ENCODE data around the gene FLNB. TPM values are rescaled to one million over a fixed set of nuclear protein-coding genes. Genes with fewer than 3 reads are reported as not detected.

FLNB gene
- total RNA-seq, 1 donor from 2014 or later = 297 TPM

DNA sequence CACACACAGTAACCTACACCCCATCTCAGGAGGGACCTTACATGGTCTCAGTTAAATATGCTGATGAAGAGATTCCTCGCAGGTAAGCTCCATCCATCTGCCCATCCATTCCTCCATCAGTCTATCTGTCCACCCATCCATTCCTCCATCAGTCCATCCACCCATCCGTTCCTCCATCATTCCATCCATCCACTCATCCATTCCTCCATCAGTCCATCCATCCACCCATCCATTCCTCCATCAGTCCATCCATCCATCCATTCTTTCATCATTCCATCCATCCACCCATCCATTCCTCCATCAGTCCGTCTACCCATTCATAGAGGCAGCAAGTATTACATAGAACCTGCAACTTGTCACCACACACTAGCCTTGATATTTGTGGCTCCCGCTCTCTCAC lies 124.6 kb downstream of the FLNB start:
- no peak for DNase-seq (ENCODE audit: low read depth in 2 of 2)

DNA sequence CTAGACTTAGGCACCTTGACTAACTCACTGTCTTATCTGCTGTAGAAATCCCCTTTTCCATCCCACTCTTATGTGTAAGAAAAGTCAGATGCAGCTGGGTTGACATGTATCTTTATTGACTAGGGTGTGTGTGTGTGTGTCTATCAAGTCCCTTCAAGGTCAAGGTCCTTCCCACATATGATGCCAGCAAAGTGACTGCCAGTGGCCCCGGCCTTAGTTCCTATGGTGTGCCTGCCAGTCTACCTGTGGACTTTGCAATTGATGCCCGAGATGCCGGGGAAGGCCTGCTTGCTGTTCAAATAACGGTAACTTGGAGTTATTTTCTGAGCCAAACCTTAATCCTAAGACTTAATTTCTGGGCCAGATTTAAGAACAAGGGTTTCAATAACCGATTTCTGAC lies 126.2 kb downstream of the FLNB start:
- DNase-seq (ENCODE audit: low read depth in 2 of 2) = no peak

DNA sequence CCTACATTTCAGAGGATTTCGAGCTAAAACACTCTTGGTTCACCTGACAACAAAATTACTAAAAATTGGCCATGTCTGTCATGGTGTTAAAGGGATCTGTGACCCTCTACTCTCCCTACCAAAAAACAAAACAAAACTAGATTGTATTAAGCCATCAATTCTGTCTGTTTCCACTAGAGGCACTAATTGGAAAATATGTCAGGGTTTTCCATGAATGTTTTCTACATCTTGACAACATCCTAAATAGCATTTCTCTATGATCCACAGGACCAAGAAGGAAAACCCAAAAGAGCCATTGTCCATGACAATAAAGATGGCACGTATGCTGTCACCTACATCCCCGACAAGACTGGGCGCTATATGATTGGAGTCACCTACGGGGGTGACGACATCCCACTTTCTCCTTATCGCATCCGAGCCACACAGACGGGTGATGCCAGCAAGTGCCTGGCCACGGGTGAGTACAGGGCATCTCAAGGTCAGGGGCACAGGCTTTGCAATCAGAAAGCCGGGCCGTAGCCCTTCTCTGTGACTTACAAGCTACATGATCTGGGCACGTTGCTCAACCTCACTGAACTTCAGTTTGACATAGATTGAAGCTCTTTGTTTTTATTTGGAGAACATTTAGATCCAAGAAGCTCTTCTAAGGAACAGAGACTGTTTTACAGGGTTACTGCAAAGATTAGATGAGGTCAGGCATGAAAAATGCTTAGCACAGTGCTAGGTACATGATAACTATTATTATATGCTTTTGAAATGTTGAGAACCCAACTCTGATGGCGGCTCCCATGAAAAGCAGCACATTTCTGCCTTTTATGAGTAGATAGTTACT lies 127.7 kb downstream of the FLNB start:
- DNase-seq (ENCODE audit: low read depth in 2 of 2) = no peak

DNA sequence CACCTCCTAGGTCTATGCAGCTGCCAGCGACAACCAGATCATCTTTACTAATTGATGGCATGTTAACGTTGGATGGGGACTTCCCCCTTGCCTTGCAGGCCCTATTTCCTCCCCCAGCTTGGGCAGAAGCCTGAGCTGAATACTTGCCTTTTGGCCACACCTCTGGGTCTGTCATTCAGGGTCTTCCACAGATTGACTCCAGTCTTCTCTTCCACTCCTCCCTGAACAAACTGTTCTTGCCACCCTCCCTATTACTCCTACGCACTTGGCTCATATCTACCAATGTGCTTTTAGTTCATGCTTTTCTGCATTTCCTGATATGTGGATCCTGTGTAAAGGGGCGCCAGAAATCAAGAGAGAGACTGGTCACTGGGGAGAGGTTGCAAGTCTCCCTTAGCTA lies 129.1 kb downstream of the FLNB start:
- no peak for DNase-seq (ENCODE audit: low read depth in 2 of 2)

DNA sequence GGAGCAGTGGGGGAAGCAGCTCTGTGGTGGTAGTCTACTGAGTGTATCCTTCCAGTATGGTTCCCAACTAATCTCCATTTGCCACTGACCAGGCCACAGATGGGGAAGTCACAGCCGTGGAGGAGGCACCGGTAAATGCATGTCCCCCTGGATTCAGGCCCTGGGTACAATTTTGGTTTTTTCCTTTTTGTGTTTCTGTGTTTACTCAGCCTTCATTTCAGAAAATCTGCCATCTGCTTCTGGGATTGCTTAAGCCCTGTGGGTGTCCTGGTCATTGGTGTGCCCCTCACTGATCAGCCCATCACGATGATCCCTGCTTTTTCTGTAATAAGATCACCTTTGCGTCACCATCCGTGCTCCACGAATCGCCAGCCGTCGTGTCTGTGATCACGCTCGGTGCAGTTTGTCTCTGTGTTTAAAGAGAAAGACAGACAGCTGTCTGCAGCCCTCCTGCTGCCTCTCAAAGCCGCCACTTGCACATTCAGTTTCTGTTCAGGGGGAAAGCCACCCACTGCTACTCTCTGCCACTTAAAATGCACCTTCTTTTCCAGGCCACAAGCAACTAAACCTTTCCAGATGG lies 133.6 kb downstream of the FLNB start:
- DNase-seq (ENCODE audit: low read depth in 2 of 2) = no peak

DNA sequence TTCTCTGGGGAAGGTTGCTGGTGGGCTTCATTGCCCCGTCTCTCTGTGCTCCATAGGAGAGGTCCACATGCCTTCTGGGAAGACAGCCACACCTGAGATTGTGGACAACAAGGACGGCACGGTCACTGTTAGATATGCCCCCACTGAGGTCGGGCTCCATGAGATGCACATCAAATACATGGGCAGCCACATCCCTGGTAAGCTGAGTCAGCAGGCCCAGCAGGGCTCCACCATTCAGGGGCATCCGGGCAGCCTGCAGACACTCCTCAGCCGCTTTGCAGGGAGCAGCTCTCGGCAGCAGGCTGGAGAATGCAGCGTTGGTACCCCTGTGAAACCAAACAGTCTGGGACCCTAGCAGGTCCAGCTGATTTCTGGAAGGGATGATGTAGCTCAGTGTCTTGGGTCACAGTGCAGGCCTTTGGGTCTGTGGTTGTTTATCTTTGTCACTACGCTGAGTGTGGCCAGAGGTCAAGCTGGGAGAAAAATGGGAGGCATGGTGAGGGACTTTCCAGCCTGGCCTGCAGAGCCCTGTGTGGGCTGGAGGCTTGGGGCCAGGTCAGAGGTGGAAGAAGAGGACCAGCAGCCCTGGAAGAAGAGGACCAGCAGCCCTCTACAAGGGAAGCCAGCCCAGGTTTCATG lies 135.3 kb downstream of the FLNB start:
- DNase-seq (ENCODE audit: low read depth in 2 of 2) = no peak

DNA sequence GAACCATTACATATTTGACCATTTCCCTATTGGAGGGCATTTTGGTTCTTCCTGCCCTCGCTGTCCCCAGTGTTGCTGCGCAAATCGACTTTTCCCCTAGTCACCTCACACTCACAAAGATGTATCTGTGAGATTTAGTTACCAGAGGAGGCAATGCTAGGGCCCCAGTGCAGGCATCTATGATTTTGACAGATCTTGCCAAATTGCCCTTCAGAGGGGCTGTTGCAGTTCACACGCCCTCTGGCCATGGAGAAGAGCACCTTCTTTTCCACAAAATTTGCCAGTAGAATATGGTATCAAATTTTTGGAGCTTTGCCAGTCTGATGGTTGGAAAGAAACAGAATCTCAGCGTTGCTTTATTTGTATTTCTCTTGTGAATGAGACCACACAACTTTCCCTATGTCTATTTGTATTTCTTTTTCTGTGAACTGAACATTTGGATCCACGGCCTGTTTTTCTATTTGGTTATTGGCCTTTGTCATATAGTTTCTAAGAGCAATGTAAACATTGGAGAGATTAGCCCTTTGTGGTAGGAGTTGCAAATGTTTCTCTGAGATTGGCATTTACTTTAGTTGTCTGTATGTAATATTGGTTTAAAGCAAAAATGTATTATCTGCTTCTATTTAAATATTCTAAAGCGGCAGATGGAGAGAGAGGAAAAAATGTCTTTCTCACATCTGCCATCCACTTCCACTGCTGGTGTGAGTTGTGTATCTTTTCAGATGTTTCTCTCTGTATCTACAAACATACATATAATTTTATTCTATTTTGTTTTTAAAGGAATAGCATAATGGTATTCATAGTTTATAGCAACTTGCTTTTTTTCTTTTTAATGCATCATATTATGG lies 136.5 kb downstream of the FLNB start:
- no peak for DNase-seq (ENCODE audit: low read depth in 2 of 2)

DNA sequence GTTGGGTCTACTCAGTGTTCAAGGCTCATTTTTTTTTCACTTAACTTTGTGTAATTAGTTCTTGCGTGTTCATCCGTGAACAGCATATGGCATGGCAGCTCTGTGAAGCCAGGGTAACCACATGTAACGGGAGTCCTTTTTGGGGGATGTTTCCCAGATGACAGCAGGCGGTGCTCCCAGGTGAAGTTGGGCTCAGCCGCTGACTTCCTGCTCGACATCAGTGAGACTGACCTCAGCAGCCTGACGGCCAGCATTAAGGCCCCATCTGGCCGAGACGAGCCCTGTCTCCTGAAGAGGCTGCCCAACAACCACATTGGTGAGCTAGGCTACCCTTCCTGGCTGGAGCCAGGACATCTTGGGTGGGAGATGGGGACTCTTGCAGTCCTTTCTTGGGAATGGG lies 139.8 kb downstream of the FLNB start:
- no peak for DNase-seq (ENCODE audit: low read depth in 2 of 2)

DNA sequence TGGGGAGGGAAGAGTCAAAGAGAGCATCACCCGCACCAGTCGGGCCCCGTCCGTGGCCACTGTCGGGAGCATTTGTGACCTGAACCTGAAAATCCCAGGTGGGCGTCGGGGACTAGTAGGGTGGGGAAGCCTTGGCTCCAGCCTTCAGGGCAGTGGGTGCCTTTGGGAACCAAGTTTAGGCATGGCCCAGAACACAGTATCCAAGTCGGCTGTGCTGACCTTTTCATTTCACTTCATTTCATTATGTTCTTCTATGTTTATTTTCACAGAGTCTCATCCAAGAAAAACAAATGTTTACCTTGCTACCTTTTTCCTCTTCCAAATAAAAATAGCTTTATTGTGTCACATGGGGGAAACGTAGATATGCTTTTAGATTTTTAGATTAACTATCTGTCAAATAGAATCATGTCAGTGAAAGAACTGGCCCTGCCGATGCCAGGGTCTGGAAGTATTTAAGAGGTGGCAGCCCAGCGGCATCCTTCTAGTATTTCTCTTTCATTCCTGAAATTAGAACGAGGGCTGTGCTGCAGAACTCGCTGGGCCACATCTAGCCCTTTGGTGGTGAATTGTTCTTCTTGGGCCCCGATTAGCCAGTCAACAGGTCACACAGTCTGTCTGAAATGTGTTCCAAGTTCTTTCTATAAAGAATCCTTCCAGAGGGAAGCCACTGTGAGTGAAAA lies 142.0 kb downstream of the FLNB start:
- DNase-seq (ENCODE audit: low read depth in 2 of 2) = no peak

DNA sequence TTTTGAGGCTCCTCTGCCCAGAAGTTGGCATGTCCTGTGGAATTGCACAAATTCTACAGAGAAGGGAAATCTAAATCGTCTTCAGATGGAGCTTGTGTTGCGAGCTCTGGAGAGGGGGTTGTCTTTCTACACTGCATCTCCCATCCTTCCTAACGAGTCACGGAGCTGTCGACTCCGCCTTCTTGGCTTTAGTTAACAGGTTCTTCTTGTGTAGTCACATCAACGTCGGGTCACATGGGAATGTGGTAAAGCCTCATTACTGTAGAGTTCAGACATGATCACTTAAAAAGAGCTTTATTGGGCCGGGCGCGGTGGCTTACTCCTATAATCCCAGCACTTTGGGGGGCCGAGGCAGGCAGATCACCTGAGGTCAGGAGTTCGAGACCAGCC lies 142.6 kb downstream of the FLNB start:
- no peak for DNase-seq (ENCODE audit: low read depth in 2 of 2)

DNA sequence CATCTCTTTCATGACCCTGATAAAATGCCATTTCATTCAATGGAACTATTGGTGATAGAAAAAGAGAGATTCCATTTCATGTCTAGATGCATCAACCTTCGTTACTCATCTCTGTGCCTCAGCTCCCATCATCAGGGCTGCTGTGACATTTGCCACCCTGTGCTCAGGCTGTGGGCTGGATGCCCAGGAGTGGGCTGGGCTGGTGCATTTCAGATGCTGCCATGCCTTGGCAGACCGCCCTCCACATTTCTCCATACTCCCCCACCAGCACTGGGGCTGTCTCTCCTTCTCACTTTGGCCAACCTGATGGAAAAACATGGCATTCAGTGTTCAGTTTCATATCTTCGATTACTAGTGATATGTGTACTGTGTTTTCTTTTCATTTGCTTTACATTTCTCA lies 143.4 kb downstream of the FLNB start:
- DNase-seq (ENCODE audit: low read depth in 2 of 2) = no peak

DNA sequence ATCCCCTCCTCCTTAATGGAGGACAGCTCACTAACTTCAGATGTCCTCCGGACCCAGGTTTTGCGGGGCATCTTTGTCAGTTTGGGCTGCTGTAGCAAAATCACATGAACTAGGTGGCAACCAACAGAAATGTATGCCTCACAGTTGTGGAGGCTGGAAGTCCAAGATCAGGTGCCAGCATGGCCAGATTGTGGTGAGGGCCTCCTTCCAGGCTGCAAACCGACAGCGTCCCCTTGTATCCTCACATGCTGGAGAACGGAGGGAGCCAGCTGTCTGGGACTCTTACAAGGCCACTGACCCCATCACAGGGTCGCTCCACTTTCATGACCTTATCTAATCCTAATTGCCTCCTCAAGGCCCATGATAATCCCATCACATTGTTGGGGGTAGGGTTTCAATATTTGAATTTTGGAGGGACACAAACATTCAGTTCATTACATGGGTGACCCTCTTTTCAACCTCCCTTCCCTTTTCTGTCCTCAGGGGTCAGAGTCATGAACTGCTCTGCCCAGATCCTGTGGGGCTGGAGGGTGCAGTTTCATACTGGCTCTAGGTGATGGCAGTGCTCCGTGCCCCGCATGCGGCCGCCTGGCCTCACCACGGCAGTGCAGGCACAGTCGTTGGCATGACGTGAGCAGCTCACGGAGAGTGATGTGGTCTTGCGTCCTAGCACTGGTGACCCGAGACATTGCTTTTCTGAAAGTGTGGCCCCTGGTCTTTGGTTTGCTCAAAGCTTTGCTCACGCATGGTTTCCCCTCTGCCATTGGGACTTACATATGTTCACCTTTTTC lies 144.2 kb downstream of the FLNB start:
- DNase-seq (ENCODE audit: low read depth in 2 of 2) = no peak

DNA sequence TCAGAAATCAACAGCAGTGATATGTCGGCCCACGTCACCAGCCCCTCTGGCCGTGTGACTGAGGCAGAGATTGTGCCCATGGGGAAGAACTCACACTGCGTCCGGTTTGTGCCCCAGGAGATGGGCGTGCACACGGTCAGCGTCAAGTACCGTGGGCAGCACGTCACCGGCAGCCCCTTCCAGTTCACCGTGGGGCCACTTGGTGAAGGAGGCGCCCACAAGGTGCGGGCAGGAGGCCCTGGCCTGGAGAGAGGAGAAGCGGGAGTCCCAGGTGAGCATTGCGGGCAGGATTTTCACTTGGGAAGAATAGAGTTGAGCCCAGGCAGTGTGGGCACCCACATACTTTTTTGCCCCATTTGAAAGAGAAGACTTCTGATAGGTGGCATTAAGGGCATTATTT lies 145.1 kb downstream of the FLNB start:
- no peak for DNase-seq (ENCODE audit: low read depth in 2 of 2)

DNA sequence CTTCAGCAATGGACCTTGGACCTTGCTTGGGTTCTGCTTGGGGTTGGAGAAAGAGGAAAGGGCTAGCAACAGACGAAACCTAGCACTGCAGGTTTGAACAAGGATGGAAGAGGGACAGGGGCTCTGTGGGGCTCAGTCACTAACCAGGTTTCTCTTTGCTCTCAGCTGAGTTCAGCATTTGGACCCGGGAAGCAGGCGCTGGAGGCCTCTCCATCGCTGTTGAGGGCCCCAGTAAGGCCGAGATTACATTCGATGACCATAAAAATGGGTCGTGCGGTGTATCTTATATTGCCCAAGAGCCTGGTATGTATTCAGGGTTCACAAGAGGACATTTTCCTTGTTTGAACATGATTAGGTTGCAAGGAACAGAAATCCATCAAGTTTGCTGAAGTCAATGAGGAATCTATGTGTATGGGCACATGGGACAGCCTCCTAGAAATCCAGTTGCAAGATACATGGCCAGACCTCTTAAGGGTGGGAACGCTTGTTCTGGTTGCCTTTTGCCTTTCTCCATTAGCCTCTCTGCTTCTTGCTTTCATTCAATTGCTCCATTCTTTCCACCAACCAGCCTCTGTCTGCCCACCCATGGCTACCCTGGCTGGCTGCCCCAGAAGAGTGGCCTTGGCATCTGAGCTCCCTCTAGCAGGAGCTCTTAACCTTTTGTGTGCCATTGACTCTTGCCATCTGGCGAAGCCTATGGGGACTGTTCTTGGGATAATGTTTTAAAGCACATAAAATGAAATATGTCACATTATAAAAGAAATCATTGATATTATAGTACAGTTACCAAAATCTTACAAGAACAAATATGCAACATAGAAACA lies 146.6 kb downstream of the FLNB start:
- DNase-seq (ENCODE audit: low read depth in 2 of 2) = no peak

DNA sequence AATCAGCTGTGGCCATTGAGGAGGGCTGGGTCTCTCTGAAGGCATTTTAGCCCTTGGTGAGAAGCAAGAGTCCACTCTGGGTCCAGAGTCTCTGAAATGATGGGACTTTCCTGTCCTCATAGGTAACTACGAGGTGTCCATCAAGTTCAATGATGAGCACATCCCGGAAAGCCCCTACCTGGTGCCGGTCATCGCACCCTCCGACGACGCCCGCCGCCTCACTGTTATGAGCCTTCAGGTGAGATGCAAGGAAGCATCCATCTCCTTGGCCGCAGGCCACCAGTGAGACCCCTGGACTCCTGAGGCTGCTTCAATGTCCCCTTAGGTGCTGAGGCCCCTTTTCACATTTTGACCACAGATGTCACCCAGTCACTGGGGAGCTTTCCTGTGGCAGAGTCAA lies 147.6 kb downstream of the FLNB start:
- no peak for DNase-seq (ENCODE audit: low read depth in 2 of 2)

DNA sequence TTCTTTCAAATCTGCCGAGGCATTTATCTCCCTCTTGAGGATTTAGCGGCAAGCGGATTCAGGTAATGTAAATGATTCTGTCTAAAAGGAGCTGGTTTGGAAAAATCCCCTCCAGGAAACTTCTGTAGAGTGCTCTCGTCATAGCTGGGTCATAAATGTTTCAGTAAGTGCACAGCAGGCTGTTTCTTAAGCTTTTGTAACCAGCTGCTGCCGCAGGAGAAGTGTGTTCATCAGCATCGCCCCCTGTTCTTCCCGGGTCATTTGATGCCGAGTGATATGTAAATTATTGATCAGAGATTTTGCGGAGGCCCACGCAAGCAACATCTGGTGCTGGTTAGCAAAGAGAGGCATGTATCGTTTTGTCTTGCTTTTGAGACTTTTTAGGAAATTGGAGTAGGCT lies 149.5 kb downstream of the FLNB start:
- DNase-seq (ENCODE audit: low read depth in 2 of 2) = no peak

DNA sequence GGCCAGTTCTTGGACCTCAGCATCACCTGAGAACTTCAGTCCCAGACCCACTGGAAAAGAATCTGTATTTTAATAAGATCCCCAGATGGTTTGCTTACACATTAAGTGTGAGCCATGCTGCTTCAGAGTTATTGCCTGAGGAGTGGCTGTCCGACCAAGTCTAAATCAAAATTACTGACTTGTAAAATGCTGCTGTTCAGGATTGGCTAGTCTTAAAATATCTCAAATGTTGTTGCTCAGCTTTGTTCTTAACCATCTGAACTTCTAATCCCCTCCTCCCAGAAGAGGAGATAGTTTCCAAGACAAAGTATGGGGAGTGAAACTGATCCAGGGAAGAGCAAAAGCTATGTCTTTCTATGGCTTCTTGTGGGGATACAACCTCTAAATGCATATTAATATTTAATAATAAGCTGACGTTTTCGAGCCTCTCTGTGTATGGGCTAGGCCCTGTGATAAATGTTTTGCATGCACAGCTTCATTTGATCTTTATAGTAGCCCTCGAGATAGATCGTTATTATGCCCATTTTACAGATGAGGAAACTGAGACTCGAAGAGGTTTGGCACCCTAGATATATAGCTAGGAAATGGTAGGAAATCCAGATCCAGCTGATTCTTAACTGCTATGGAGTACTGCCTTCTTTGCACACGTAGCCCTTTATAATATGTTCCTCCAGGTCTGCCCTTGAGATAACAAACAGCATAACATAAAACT lies 150.4 kb downstream of the FLNB start:
- DNase-seq (ENCODE audit: low read depth in 2 of 2) = no peak

DNA sequence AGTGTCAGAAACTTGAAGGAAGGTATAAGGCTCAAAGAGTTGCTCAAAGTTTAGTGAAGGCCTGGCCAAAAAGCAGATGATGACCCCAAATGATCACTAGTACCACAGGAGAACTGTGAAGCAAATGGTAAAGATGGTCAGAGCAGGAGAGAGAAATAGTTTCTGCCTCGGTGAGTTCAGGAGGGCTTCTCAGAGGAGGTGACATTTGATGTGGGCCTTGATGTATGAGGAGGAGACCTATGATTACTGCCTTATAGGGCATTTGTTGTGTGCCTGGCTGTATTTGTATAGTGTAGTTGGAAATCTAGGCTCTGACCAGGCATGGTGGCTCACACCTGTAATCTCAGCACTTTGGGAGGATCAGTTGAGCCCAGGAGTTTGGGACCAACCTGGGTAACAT lies 152.2 kb downstream of the FLNB start:
- DNase-seq (ENCODE audit: low read depth in 2 of 2) = no peak
